ENCODE data around the gene NHS.
A peak's percentile ranks its signal among the peaks of the same experiment; 100 is the strongest.

NHS gene

GRCh38 chrX:17689971-17690409, 315.0 kb downstream of the NHS start:
- DNase-seq, result peak; percentile 49

- DNase-seq, result peak; percentile 61
Measured at GRCh38 chrX:17692709-17693346, 317.8 kb downstream of the NHS start.

- no peak for DNase-seq
Measured at GRCh38 chrX:17697191-17697590, 322.2 kb downstream of the NHS start.

- DNase-seq, result no peak
Measured at GRCh38 chrX:17700976-17701375, 326.0 kb downstream of the NHS start.

- no peak for DNase-seq
Measured at GRCh38 chrX:17703201-17703600, 328.2 kb downstream of the NHS start.

- DNase-seq, result no peak
Measured at GRCh38 chrX:17705211-17705610, 330.2 kb downstream of the NHS start.

GRCh38 chrX:17706676-17707075, 331.7 kb downstream of the NHS start:
- no peak for DNase-seq

GRCh38 chrX:17707731-17708130, 332.7 kb downstream of the NHS start:
- DNase-seq, result no peak

GRCh38 chrX:17710871-17711301, 335.9 kb downstream of the NHS start:
- no peak for DNase-seq

- no peak for DNase-seq
Measured at GRCh38 chrX:17713288-17713687, 338.3 kb downstream of the NHS start.

GRCh38 chrX:17718649-17719165, 343.7 kb downstream of the NHS start:
- DNase-seq, result no peak

GRCh38 chrX:17719711-17720110, 344.7 kb downstream of the NHS start:
- DNase-seq, result no peak

- DNase-seq, result no peak
Measured at GRCh38 chrX:17721715-17722114, 346.7 kb downstream of the NHS start.

GRCh38 chrX:17725181-17725580, 350.2 kb downstream of the NHS start:
- DNase-seq, result no peak

GRCh38 chrX:17732138-17732783, 357.3 kb downstream of the NHS start:
- DNase-seq, result no peak

GRCh38 chrX:17735406-17735805, 360.4 kb downstream of the NHS start:
- DNase-seq, result no peak

- DNase-seq, result no peak
Measured at GRCh38 chrX:17736478-17736855, 361.5 kb downstream of the NHS start.

GRCh38 chrX:17736856-17737709, 362.1 kb downstream of the NHS start, which contains the start of gene SCML1:
TSS of gene SCML1 (plus strand) at chrX:17737493. CDS start at chrX:17744187, 6,694 bp downstream.
- DNase-seq, result peak; percentile 94

GRCh38 chrX:17737710-17737985, 362.6 kb downstream of the NHS start:
- DNase-seq, result no peak

- DNase-seq, result peak; percentile 36
Measured at GRCh38 chrX:17737986-17738713, 363.1 kb downstream of the NHS start.

- no peak for DNase-seq
Measured at GRCh38 chrX:17738737-17739535, 363.9 kb downstream of the NHS start.

Data from NCI-H2029 (cell line).